ENCODE measurements around the gene ENOX2. TPM values are rescaled to one million over a fixed set of nuclear protein-coding genes. Genes with fewer than 3 reads are reported as not detected.
"Not testable (repeated sequence)": the region's sequence is repeated elsewhere in the genome, so short reads cannot be mapped to it uniquely, and the experiment has no call there.

The ENOX2 gene
- total and polyA plus RNA-seq, 2 donors (not counting 1 experiment from before 2014, with no cell fraction given) = 5.1 to 18.8 TPM

GRCh38 chrX:130799393-130799792 is 103.6 kb downstream of the ENOX2 start:
- no peak overlapping the region for H3K27ac Mint-ChIP-seq
- H3K27me3 Mint-ChIP-seq = no peaks in the 10 kb centered on the region
- no peak overlapping the region for H3K27ac ChIP-seq (ENCODE audit: low read length in 2 of 2)
- no peaks in the 10 kb centered on the region for H3K9me3 Mint-ChIP-seq (ENCODE audit: insufficient read depth)
- H2AFZ ChIP-seq (ENCODE audit: insufficient read depth, low read depth, low read length, poor library complexity, severe bottlenecking) = no peak overlapping the region
- ChIA-PET POLR2A (no interaction called here), CTCF (no interaction called here)
- no peaks in the 10 kb centered on the region for H3K79me2 ChIP-seq (ENCODE audit: control insufficient read depth, insufficient read depth, low read length)
- no peaks in the 10 kb centered on the region for H3K36me3 ChIP-seq (replicated peaks in 1 of 2; ENCODE audit: control extremely low read depth in 1 of 2, control insufficient read depth in 1 of 2, extremely low read depth in 1 of 2, insufficient read depth in 2 of 2, low read length in 1 of 2)
- H3K4me1 Mint-ChIP-seq = no peaks in the 10 kb centered on the region
- no peak for ATAC-seq (ENCODE audit: low read depth)
- H3K4me3 ChIP-seq (ENCODE audit: control extremely low read depth in 1 of 5, extremely low read depth in 1 of 5, insufficient read depth in 1 of 5, low read depth in 2 of 5, low read length in 4 of 5) = no peak overlapping the region
- H3K4me1 ChIP-seq (ENCODE audit: control insufficient read depth in 2 of 2, insufficient read depth in 2 of 2, low read length in 2 of 2) = no peaks in the 10 kb centered on the region
- TF ChIP-seq EZH2 (IDR thresholded peaks at IDR 0.05; ENCODE audit: borderline replicate concordance, insufficient read depth, low read depth, low read length, poor library complexity, severe bottlenecking) = no peak
- TF ChIP-seq, protein P1, sequence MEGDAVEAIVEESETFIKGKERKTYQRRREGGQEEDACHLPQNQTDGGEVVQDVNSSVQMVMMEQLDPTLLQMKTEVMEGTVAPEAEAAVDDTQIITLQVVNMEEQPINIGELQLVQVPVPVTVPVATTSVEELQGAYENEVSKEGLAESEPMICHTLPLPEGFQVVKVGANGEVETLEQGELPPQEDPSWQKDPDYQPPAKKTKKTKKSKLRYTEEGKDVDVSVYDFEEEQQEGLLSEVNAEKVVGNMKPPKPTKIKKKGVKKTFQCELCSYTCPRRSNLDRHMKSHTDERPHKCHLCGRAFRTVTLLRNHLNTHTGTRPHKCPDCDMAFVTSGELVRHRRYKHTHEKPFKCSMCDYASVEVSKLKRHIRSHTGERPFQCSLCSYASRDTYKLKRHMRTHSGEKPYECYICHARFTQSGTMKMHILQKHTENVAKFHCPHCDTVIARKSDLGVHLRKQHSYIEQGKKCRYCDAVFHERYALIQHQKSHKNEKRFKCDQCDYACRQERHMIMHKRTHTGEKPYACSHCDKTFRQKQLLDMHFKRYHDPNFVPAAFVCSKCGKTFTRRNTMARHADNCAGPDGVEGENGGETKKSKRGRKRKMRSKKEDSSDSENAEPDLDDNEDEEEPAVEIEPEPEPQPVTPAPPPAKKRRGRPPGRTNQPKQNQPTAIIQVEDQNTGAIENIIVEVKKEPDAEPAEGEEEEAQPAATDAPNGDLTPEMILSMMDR (IDR thresholded peaks at IDR 0.05) = no peak
- intact Hi-C loops (cut with micrococcal nuclease) = no loop called here
- H3K9ac ChIP-seq (ENCODE audit: low read length) = no peak overlapping the region
- no peaks in the 10 kb centered on the region for H3K9me3 ChIP-seq (ENCODE audit: control extremely low read depth in 1 of 3, control insufficient read depth in 2 of 3, insufficient read depth in 1 of 3, low read length in 2 of 3)
- DNase-seq = no peak
- H3K4me2 ChIP-seq (replicated peaks; ENCODE audit: low read depth, low read length, poor library complexity, severe bottlenecking) = no peak overlapping the region
- H3K27me3 ChIP-seq (replicated peaks in 1 of 4; ENCODE audit: control extremely low read depth in 1 of 4, control insufficient read depth in 3 of 4, insufficient read depth in 4 of 4, low read length in 3 of 4) = no peaks in the 10 kb centered on the region
- H4K20me1 ChIP-seq (ENCODE audit: control insufficient read depth, insufficient read depth, low read length, poor library complexity, severe bottlenecking) = no peaks in the 10 kb centered on the region
- WGBS (ENCODE audit: insufficient coverage) = no CpG with 5 or more reads among the region's 1 CpG
- H3K4me3 Mint-ChIP-seq = no peak overlapping the region

DNA sequence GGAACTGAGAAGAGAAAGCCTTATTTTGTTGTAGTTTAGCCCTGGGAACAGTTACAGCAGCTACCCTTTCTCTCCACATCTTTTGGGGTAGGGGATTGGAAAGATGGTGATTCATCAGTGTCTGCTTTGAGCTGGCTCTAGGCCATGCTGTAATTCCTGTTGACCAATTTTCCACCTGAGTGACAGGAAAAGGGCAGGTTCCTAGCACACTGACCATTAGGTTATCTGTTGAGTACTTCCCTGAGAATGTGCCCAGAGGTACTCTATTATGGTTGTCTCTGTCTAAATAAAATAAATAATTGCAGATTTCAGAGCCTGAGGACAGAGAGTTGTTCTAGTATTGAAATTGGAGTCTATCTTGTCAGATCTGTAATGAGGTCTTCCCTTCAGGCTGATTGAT is 109.0 kb downstream of the ENOX2 start:
- Histone ChIP-seq H3K36me3 (replicated peaks in 1 of 2; ENCODE audit: control extremely low read depth in 1 of 2, control insufficient read depth in 1 of 2, extremely low read depth in 1 of 2, insufficient read depth in 2 of 2, low read length in 1 of 2) (no peaks in the 10 kb centered on the region), H3K4me2 (replicated peaks; ENCODE audit: low read depth, low read length, poor library complexity, severe bottlenecking) (no peak overlapping the region), H3K4me3 (ENCODE audit: control extremely low read depth in 1 of 5, extremely low read depth in 1 of 5, insufficient read depth in 1 of 5, low read depth in 2 of 5, low read length in 4 of 5) (no peak overlapping the region), H3K27ac (ENCODE audit: low read length in 2 of 2) (no peak overlapping the region), H4K20me1 (ENCODE audit: control insufficient read depth, insufficient read depth, low read length, poor library complexity, severe bottlenecking) (no peaks in the 10 kb centered on the region), H3K27me3 (replicated peaks in 1 of 4; ENCODE audit: control extremely low read depth in 1 of 4, control insufficient read depth in 3 of 4, insufficient read depth in 4 of 4, low read length in 3 of 4) (no peaks in the 10 kb centered on the region), H2AFZ (ENCODE audit: insufficient read depth, low read depth, low read length, poor library complexity, severe bottlenecking) (no peak overlapping the region), H3K9me3 (ENCODE audit: control extremely low read depth in 1 of 3, control insufficient read depth in 2 of 3, insufficient read depth in 1 of 3, low read length in 2 of 3) (no peaks in the 10 kb centered on the region), H3K9ac (ENCODE audit: low read length) (no peak overlapping the region), H3K4me1 (ENCODE audit: control insufficient read depth in 2 of 2, insufficient read depth in 2 of 2, low read length in 2 of 2) (no peaks in the 10 kb centered on the region), H3K79me2 (ENCODE audit: control insufficient read depth, insufficient read depth, low read length) (no peaks in the 10 kb centered on the region)
- TF ChIP-seq, protein P1 (IDR thresholded peaks at IDR 0.05) = no peak
- no peak for TF ChIP-seq EZH2 (IDR thresholded peaks at IDR 0.05; ENCODE audit: borderline replicate concordance, insufficient read depth, low read depth, low read length, poor library complexity, severe bottlenecking)
- DNase-seq (no peak), ATAC-seq (ENCODE audit: low read depth) (no peak)
- CTCF ChIA-PET = no interaction called here
- intact Hi-C loops (cut with micrococcal nuclease) = no loop called here
- Mint-ChIP-seq H3K9me3 (ENCODE audit: insufficient read depth) (peaks cover 3% of the 10 kb centered on the region), H3K27me3 (no peaks in the 10 kb centered on the region), H3K27ac (no peak overlapping the region), H3K4me1 (no peaks in the 10 kb centered on the region), H3K4me3 (no peak overlapping the region)
- POLR2A ChIA-PET = no interaction called here

DNA sequence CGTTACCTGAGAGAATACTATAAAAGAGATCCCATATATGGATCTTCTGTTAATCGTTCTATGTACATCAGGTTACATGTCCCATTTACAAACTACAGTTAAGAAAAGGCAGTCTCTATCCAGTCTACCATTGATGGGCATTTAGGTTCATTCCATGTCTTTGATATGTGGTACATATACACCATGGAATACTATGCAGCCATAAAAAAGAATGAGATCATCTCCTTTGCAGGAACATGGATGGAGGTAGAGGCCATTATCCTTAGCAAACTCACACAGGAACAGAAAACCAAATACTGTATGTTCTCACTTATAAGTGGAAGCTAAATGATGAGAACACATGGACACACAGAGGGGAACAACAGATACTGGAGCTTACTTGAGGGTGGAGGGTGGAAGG is 111.1 kb downstream of the ENOX2 start:
- ATAC-seq (ENCODE audit: low read depth); H3K4me3 ChIP-seq (ENCODE audit: control extremely low read depth in 1 of 5, extremely low read depth in 1 of 5, insufficient read depth in 1 of 5, low read depth in 2 of 5, low read length in 4 of 5); H3K27ac Mint-ChIP-seq; H3K27me3 Mint-ChIP-seq; DNase-seq; CTCF ChIA-PET; H3K79me2 ChIP-seq (ENCODE audit: control insufficient read depth, insufficient read depth, low read length); H2AFZ ChIP-seq (ENCODE audit: insufficient read depth, low read depth, low read length, poor library complexity, severe bottlenecking); H3K27me3 ChIP-seq (replicated peaks in 1 of 4; ENCODE audit: control extremely low read depth in 1 of 4, control insufficient read depth in 3 of 4, insufficient read depth in 4 of 4, low read length in 3 of 4); H3K9me3 ChIP-seq (ENCODE audit: control extremely low read depth in 1 of 3, control insufficient read depth in 2 of 3, insufficient read depth in 1 of 3, low read length in 2 of 3); POLR2A ChIA-PET; H3K9ac ChIP-seq (ENCODE audit: low read length); H4K20me1 ChIP-seq (ENCODE audit: control insufficient read depth, insufficient read depth, low read length, poor library complexity, severe bottlenecking); H3K36me3 ChIP-seq (replicated peaks in 1 of 2; ENCODE audit: control extremely low read depth in 1 of 2, control insufficient read depth in 1 of 2, extremely low read depth in 1 of 2, insufficient read depth in 2 of 2, low read length in 1 of 2); H3K4me2 ChIP-seq (replicated peaks; ENCODE audit: low read depth, low read length, poor library complexity, severe bottlenecking); intact Hi-C loops (cut with micrococcal nuclease); H3K4me3 Mint-ChIP-seq; H3K27ac ChIP-seq (ENCODE audit: low read length in 2 of 2); H3K9me3 Mint-ChIP-seq (ENCODE audit: insufficient read depth); H3K4me1 ChIP-seq (ENCODE audit: control insufficient read depth in 2 of 2, insufficient read depth in 2 of 2, low read length in 2 of 2); H3K4me1 Mint-ChIP-seq: not testable (repeated sequence)
- WGBS (ENCODE audit: insufficient coverage) = no CpG with 5 or more reads among the region's 2 CpGs
